HG02885 (cell line): ENCODE data around the gene TEKT1.
"Not testable (repeated sequence)": the region's sequence is repeated elsewhere in the genome, so short reads cannot be mapped to it uniquely, and the experiment has no call there.

ENCODE experiments used
- ATAC-seq: cut with Tn5 transposase; IDR thresholded peaks from one replicate; pipeline ENCODE4 v1.9.1; 2021; ENCODE audit warnings: mild to moderate bottlenecking; ENCODE audit not compliant: unreplicated experiment, poor library complexity

TEKT1 gene

GRCh38 chr17:6818938-6819337 lies 12.6 kb downstream of the TEKT1 start:
- no peak for ATAC-seq

- ATAC-seq, result not testable (repeated sequence)
Measured at GRCh38 chr17:6816368-6816767, 15.2 kb downstream of the TEKT1 start.

- no peak for ATAC-seq
Measured at GRCh38 chr17:6815775-6816174, 15.8 kb downstream of the TEKT1 start.

- no peak for ATAC-seq
Measured at GRCh38 chr17:6812295-6812694, 19.2 kb downstream of the TEKT1 start.

GRCh38 chr17:6811510-6811909 lies 20.0 kb downstream of the TEKT1 start:
- ATAC-seq, result no peak

GRCh38 chr17:6800422-6801027 lies 31.0 kb downstream of the TEKT1 start:
- no peak for ATAC-seq

- ATAC-seq, result no peak
Measured at GRCh38 chr17:6799738-6800137, 31.8 kb downstream of the TEKT1 start.

GRCh38 chr17:6797718-6798351 lies 33.7 kb downstream of the TEKT1 start:
- ATAC-seq, result no peak

GRCh38 chr17:6796887-6797490 lies 34.5 kb downstream of the TEKT1 start:
- no peak for ATAC-seq

GRCh38 chr17:6796017-6796886 lies 35.3 kb downstream of the TEKT1 start:
- ATAC-seq, result no peak

GRCh38 chr17:6793748-6794493 lies 37.6 kb downstream of the TEKT1 start:
- no peak for ATAC-seq

GRCh38 chr17:6789146-6789545 lies 42.4 kb downstream of the TEKT1 start:
- ATAC-seq, result no peak

GRCh38 chr17:6787081-6787693 lies 44.3 kb downstream of the TEKT1 start:
- no peak for ATAC-seq

GRCh38 chr17:6786618-6787017 lies 44.9 kb downstream of the TEKT1 start:
- ATAC-seq, result no peak

- no peak for ATAC-seq
Measured at GRCh38 chr17:6782244-6782643, 49.3 kb downstream of the TEKT1 start.

GRCh38 chr17:6780886-6781285 lies 50.6 kb downstream of the TEKT1 start:
- no peak for ATAC-seq

- ATAC-seq, result no peak
Measured at GRCh38 chr17:6780001-6780400, 51.5 kb downstream of the TEKT1 start.

- no peak for ATAC-seq
Measured at GRCh38 chr17:6779411-6779810, 52.1 kb downstream of the TEKT1 start.

- ATAC-seq, result no peak
Measured at GRCh38 chr17:6775871-6776405, 55.6 kb downstream of the TEKT1 start, which contains the start of gene FBXO39. Gene FBXO39, plus strand, starts transcription at chr17:6776215. Its CDS starts 3,654 bp downstream, at chr17:6779869.
